WTC11 (cell line): ENCODE data around the gene MFAP1. TPM values are rescaled to one million over a fixed set of nuclear protein-coding genes. Genes with fewer than 3 reads are reported as not detected.

ENCODE experiments used
- ATAC-seq: fragments of 200-7000 bp; cut with Tn5 transposase; 2 replicates; pipeline ENCODE4 v1.10.0; 2021; ENCODE audit warnings: mild to moderate bottlenecking, moderate library complexity
- CTCF ChIA-PET: fragments of 300-600 bp; sonication (Branson Sonifier 250); formaldehyde crosslinking; loops from one replicate; lab custom pipeline; 2021; ENCODE audit warnings: antibody characterized with exemption; lab: Charles Lee
- POLR2A ChIA-PET: fragments of 350-600 bp; sonication (Branson Sonifier 250); formaldehyde crosslinking; loops from one replicate; lab custom pipeline; 2021; ENCODE audit warnings: antibody characterized with exemption; lab: Charles Lee
- DNase-seq: peaks from one replicate; pipeline ENCODE4 v3.0.0; 2021; ENCODE audit warnings: low spot score
- H3K27ac Mint-ChIP-seq: 2 replicates; pipeline ENCODE4 v1.8.0; 2021; ENCODE audit warnings: mixed read lengths
- H3K27me3 Mint-ChIP-seq: 2 replicates; pipeline ENCODE4 v1.8.0; 2021; ENCODE audit warnings: low read depth, mild to moderate bottlenecking, moderate library complexity, mixed read lengths
- H3K36me3 Mint-ChIP-seq: 2 replicates; pipeline ENCODE4 v1.8.0; 2021; ENCODE audit warnings: mixed read lengths
- H3K4me1 Mint-ChIP-seq: 2 replicates; pipeline ENCODE4 v1.8.0; 2022; ENCODE audit warnings: mixed read lengths
- H3K4me3 Mint-ChIP-seq: 2 replicates; pipeline ENCODE4 v1.8.0; 2021; ENCODE audit warnings: mild to moderate bottlenecking, moderate library complexity, mixed read lengths
- H3K9me3 Mint-ChIP-seq: 2 replicates; pipeline ENCODE4 v1.8.0; 2021; ENCODE audit warnings: mixed read lengths
- EMX1 ChIP-seq: fragments of 250-450 bp; sonication (Bioruptor Pico); IDR thresholded peaks from 2 replicates; pipeline ENCODE4 v1.8.0; 2021; ENCODE audit warnings: mild to moderate bottlenecking
- ERG ChIP-seq: fragments of 250-450 bp; sonication (Bioruptor Pico); IDR thresholded peaks from 2 replicates; pipeline ENCODE4 v1.8.0; 2021; ENCODE audit warnings: mild to moderate bottlenecking
- FOXK1 ChIP-seq: sonication (generic); formaldehyde crosslinking; IDR thresholded peaks from 2 replicates; pipeline ENCODE4 v1.8.0; 2022; ENCODE audit warnings: mild to moderate bottlenecking, moderate library complexity, missing genetic modification reagents
- GRHL2 ChIP-seq: fragments of 250-450 bp; sonication (Bioruptor Pico); IDR thresholded peaks from 2 replicates; pipeline ENCODE4 v1.8.0; 2022; ENCODE audit warnings: mild to moderate bottlenecking, moderate library complexity; ENCODE audit not compliant: insufficient replicate concordance, severe bottlenecking
- GTF2I ChIP-seq: fragments of 250-450 bp; sonication (Bioruptor Pico); conservative IDR thresholded peaks from 2 replicates; pipeline ENCODE4 v1.4.0; 2021; ENCODE audit warnings: mild to moderate bottlenecking
- JAZF1 ChIP-seq: fragments of 250-450 bp; sonication (Bioruptor Pico); IDR thresholded peaks from 2 replicates; pipeline ENCODE4 v1.9.0; 2021; ENCODE audit warnings: moderate library complexity, mild to moderate bottlenecking, inconsistent platforms
- KAT7 ChIP-seq: sonication (generic); formaldehyde crosslinking; IDR thresholded peaks from 2 replicates; pipeline ENCODE4 v1.8.1; 2023; ENCODE audit warnings: missing genetic modification reagents, mild to moderate bottlenecking, borderline replicate concordance
- OVOL2 ChIP-seq: fragments of 250-450 bp; sonication (Bioruptor Pico); IDR thresholded peaks from 2 replicates; pipeline ENCODE4 v1.9.0; 2021; ENCODE audit warnings: mild to moderate bottlenecking, borderline replicate concordance
- PRRX2 ChIP-seq: fragments of 250-450 bp; sonication (Bioruptor Pico); IDR thresholded peaks from 2 replicates; pipeline ENCODE4 v1.8.0; 2021; ENCODE audit warnings: mild to moderate bottlenecking
- RORB ChIP-seq: fragments of 250-450 bp; sonication (Bioruptor Pico); IDR thresholded peaks from 2 replicates; pipeline ENCODE4 v1.9.0; 2021; ENCODE audit warnings: mild to moderate bottlenecking
- SOX15 ChIP-seq: fragments of 250-450 bp; sonication (Bioruptor Pico); IDR thresholded peaks from 2 replicates; pipeline ENCODE4 v1.9.0; 2021; ENCODE audit warnings: mild to moderate bottlenecking
- SP1 ChIP-seq: sonication (generic); formaldehyde crosslinking; conservative IDR thresholded peaks from 2 replicates; pipeline ENCODE4 v1.8.1; 2022; ENCODE audit warnings: missing genetic modification reagents
- TEAD1 ChIP-seq: sonication (generic); formaldehyde crosslinking; IDR thresholded peaks from 2 replicates; pipeline ENCODE4 v1.8.0; 2022; ENCODE audit warnings: mild to moderate bottlenecking, missing genetic modification reagents
- ZMAT4 ChIP-seq: fragments of 250-450 bp; sonication (Bioruptor Pico); IDR thresholded peaks from 2 replicates; pipeline ENCODE4 v1.9.0; 2021; ENCODE audit warnings: mild to moderate bottlenecking
- ZNF121 ChIP-seq: sonication (generic); formaldehyde crosslinking; IDR thresholded peaks from 2 replicates; pipeline ENCODE4 v1.8.0; 2023; ENCODE audit warnings: missing genetic modification reagents
- ZNF138 ChIP-seq: sonication (generic); formaldehyde crosslinking; conservative IDR thresholded peaks from 2 replicates; pipeline ENCODE4 v1.8.1; 2022; ENCODE audit warnings: mild to moderate bottlenecking, moderate library complexity, missing genetic modification reagents
- ZNF232 ChIP-seq: sonication (generic); formaldehyde crosslinking; IDR thresholded peaks from 2 replicates; pipeline ENCODE4 v1.8.0; 2022; ENCODE audit warnings: mild to moderate bottlenecking, missing genetic modification reagents
- ZNF317 ChIP-seq: sonication (generic); formaldehyde crosslinking; IDR thresholded peaks from 2 replicates; pipeline ENCODE4 v1.8.1; 2023; ENCODE audit warnings: low read depth, mild to moderate bottlenecking, moderate library complexity, missing genetic modification reagents, borderline replicate concordance
- ZNF423 ChIP-seq: fragments of 250-450 bp; sonication (Bioruptor Pico); IDR thresholded peaks from 2 replicates; pipeline ENCODE4 v2.1.2; 2022; ENCODE audit warnings: mild to moderate bottlenecking, moderate library complexity
- total RNA-seq: library from RNA; stranded (reverse); gene quantifications from 3 replicates; pipeline ENCODE4 v1.2.3, GENCODE V29; 2021
- TF ChIP-seq, protein P1 (sequence below): sonication (generic); formaldehyde crosslinking; IDR thresholded peaks from 2 replicates; pipeline ENCODE4 v1.8.1; 2023; ENCODE audit warnings: mild to moderate bottlenecking, moderate library complexity, missing genetic modification reagents
- TF ChIP-seq, protein P2 (sequence below): sonication (generic); formaldehyde crosslinking; IDR thresholded peaks from 2 replicates; pipeline ENCODE4 v1.8.1; 2022; ENCODE audit warnings: mild to moderate bottlenecking, missing genetic modification reagents, moderate library complexity, borderline replicate concordance
- TF ChIP-seq, protein P3 (sequence below): sonication (generic); formaldehyde crosslinking; IDR thresholded peaks from 2 replicates; pipeline ENCODE4 v1.8.0; 2023; ENCODE audit warnings: mild to moderate bottlenecking, missing genetic modification reagents
- TF ChIP-seq, protein P4 (sequence below): sonication (generic); formaldehyde crosslinking; IDR thresholded peaks from 2 replicates; pipeline ENCODE4 v1.8.0; 2022; ENCODE audit warnings: mild to moderate bottlenecking, missing genetic modification reagents
- TF ChIP-seq, protein P5 (sequence below): sonication (generic); formaldehyde crosslinking; IDR thresholded peaks from 2 replicates; pipeline ENCODE4 v1.8.1; 2023; ENCODE audit warnings: mild to moderate bottlenecking, missing genetic modification reagents, moderate library complexity

The MFAP1 gene
- total RNA-seq, 1 experiment from 2014 or later = 32.4 TPM

GRCh38 chr15:43854801-43855200 lies 30.3 kb upstream of the MFAP1 start:
- no peak overlapping the region for H3K4me3 Mint-ChIP-seq
- peaks cover 36% of the 10 kb centered on the region for H3K36me3 Mint-ChIP-seq
- POLR2A ChIA-PET = no interaction called here
- H3K4me1 Mint-ChIP-seq = no peaks in the 10 kb centered on the region
- DNase-seq (no peak), ATAC-seq (no peak)
- CTCF ChIA-PET = interaction anchor here (0.6 kb wide), 1 partner anchor 26 kb away, joined by 3 read pairs; no protein-coding TSS in a partner anchor
- H3K9me3 Mint-ChIP-seq = no peaks in the 10 kb centered on the region
- H3K27me3 Mint-ChIP-seq = no peaks in the 10 kb centered on the region
- TF ChIP-seq EMX1 (CRISPR knock-in tag) (no peak), OVOL2 (CRISPR knock-in tag) (no peak), RORB (no peak), ERG (no peak), ZNF138 (no peak), JAZF1 (CRISPR knock-in tag) (no peak), ZNF232 (no peak)
- no peak overlapping the region for H3K27ac Mint-ChIP-seq

DNA sequence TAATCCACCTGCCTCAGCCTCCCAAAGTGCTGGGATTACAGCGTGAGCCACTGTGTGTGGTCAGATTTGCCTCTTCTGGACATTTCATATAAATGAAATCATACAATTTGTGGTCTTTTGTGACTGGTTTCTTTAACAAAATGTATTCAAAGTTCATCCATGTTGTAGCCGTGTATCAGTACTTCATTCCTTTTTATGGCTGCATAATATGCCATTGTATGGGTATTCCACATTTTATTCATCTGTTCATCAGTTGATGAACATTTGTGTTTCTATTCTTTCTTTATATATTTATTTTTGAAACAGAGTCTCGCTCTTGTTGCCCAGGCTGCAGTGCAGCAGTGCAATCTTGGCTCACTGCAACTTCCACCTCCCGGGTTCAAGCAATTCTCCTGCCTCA lies 28.1 kb upstream of the MFAP1 start:
- no peak for ATAC-seq
- H3K36me3 Mint-ChIP-seq = peaks cover 32% of the 10 kb centered on the region
- H3K4me1 Mint-ChIP-seq = no peaks in the 10 kb centered on the region
- ChIA-PET POLR2A (no interaction called here), CTCF (no interaction called here)
- no peaks in the 10 kb centered on the region for H3K9me3 Mint-ChIP-seq
- H3K4me3 Mint-ChIP-seq = no peak overlapping the region
- no peak for DNase-seq
- TF ChIP-seq FOXK1 (CRISPR knock-in tag) (no peak), JAZF1 (CRISPR knock-in tag) (no peak), ZNF232 (no peak), SOX15 (CRISPR knock-in tag) (no peak), ZNF317 (CRISPR knock-in tag) (no peak), TEAD1 (CRISPR knock-in tag) (no peak), GRHL2 (no peak), ZMAT4 (no peak), SP1 (no peak), KAT7 (no peak), PRRX2 (no peak), ZNF423 (CRISPR knock-in tag) (no peak), GTF2I (no peak), ZNF121 (CRISPR knock-in tag) (no peak)
- TF ChIP-seq, protein P1, sequence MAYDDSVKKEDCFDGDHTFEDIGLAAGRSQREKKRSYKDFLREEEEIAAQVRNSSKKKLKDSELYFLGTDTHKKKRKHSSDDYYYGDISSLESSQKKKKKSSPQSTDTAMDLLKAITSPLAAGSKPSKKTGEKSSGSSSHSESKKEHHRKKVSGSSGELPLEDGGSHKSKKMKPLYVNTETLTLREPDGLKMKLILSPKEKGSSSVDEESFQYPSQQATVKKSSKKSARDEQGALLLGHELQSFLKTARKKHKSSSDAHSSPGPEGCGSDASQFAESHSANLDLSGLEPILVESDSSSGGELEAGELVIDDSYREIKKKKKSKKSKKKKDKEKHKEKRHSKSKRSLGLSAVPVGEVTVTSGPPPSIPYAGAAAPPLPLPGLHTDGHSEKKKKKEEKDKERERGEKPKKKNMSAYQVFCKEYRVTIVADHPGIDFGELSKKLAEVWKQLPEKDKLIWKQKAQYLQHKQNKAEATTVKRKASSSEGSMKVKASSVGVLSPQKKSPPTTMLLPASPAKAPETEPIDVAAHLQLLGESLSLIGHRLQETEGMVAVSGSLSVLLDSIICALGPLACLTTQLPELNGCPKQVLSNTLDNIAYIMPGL (CRISPR knock-in tag) = no peak
- TF ChIP-seq, protein P2, sequence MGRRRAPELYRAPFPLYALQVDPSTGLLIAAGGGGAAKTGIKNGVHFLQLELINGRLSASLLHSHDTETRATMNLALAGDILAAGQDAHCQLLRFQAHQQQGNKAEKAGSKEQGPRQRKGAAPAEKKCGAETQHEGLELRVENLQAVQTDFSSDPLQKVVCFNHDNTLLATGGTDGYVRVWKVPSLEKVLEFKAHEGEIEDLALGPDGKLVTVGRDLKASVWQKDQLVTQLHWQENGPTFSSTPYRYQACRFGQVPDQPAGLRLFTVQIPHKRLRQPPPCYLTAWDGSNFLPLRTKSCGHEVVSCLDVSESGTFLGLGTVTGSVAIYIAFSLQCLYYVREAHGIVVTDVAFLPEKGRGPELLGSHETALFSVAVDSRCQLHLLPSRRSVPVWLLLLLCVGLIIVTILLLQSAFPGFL (CRISPR knock-in tag) = no peak
- TF ChIP-seq, protein P3, sequence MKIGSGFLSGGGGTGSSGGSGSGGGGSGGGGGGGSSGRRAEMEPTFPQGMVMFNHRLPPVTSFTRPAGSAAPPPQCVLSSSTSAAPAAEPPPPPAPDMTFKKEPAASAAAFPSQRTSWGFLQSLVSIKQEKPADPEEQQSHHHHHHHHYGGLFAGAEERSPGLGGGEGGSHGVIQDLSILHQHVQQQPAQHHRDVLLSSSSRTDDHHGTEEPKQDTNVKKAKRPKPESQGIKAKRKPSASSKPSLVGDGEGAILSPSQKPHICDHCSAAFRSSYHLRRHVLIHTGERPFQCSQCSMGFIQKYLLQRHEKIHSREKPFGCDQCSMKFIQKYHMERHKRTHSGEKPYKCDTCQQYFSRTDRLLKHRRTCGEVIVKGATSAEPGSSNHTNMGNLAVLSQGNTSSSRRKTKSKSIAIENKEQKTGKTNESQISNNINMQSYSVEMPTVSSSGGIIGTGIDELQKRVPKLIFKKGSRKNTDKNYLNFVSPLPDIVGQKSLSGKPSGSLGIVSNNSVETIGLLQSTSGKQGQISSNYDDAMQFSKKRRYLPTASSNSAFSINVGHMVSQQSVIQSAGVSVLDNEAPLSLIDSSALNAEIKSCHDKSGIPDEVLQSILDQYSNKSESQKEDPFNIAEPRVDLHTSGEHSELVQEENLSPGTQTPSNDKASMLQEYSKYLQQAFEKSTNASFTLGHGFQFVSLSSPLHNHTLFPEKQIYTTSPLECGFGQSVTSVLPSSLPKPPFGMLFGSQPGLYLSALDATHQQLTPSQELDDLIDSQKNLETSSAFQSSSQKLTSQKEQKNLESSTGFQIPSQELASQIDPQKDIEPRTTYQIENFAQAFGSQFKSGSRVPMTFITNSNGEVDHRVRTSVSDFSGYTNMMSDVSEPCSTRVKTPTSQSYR (CRISPR knock-in tag) = no peak
- TF ChIP-seq, protein P4, sequence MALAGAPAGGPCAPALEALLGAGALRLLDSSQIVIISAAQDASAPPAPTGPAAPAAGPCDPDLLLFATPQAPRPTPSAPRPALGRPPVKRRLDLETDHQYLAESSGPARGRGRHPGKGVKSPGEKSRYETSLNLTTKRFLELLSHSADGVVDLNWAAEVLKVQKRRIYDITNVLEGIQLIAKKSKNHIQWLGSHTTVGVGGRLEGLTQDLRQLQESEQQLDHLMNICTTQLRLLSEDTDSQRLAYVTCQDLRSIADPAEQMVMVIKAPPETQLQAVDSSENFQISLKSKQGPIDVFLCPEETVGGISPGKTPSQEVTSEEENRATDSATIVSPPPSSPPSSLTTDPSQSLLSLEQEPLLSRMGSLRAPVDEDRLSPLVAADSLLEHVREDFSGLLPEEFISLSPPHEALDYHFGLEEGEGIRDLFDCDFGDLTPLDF (CRISPR knock-in tag) = no peak
- TF ChIP-seq, protein P5, sequence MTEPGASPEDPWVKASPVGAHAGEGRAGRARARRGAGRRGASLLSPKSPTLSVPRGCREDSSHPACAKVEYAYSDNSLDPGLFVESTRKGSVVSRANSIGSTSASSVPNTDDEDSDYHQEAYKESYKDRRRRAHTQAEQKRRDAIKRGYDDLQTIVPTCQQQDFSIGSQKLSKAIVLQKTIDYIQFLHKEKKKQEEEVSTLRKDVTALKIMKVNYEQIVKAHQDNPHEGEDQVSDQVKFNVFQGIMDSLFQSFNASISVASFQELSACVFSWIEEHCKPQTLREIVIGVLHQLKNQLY (CRISPR knock-in tag) = no peak
- no peak overlapping the region for H3K27ac Mint-ChIP-seq
- H3K27me3 Mint-ChIP-seq = no peaks in the 10 kb centered on the region
